ENCODE results near the gene MED23. TPM values are rescaled to one million over a fixed set of nuclear protein-coding genes. Genes with fewer than 3 reads are reported as not detected.

MED23 gene
- total and polyA plus RNA-seq, 10 of the 15 experiments (the other 5 are each of a cell fraction or from before 2014, with no cell fraction given): 7.1 to 42.9 (median 19.6) TPM

GRCh38 chr6:131555992-131556391, 72.0 kb downstream of the MED23 start (continued):
- no peak for TF ChIP-seq BHLHE40 (IDR thresholded peaks at IDR 0.05; ENCODE audit: borderline replicate concordance in 1 of 2, low read depth in 2 of 2, low read length in 1 of 2)
- no peak for TF ChIP-seq SMAD5 (IDR thresholded peaks at IDR 0.05; ENCODE audit: low read depth)
- TF ChIP-seq, protein P1, sequence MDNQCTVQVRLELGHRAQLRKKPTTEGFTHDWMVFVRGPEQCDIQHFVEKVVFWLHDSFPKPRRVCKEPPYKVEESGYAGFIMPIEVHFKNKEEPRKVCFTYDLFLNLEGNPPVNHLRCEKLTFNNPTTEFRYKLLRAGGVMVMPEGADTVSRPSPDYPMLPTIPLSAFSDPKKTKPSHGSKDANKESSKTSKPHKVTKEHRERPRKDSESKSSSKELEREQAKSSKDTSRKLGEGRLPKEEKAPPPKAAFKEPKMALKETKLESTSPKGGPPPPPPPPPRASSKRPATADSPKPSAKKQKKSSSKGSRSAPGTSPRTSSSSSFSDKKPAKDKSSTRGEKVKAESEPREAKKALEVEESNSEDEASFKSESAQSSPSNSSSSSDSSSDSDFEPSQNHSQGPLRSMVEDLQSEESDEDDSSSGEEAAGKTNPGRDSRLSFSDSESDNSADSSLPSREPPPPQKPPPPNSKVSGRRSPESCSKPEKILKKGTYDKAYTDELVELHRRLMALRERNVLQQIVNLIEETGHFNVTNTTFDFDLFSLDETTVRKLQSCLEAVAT (IDR thresholded peaks at IDR 0.05): no peak
- no peak for TF ChIP-seq GATAD2B (conservative IDR thresholded peaks at IDR 0.05; ENCODE audit: low read depth)
- TF ChIP-seq, protein P2, sequence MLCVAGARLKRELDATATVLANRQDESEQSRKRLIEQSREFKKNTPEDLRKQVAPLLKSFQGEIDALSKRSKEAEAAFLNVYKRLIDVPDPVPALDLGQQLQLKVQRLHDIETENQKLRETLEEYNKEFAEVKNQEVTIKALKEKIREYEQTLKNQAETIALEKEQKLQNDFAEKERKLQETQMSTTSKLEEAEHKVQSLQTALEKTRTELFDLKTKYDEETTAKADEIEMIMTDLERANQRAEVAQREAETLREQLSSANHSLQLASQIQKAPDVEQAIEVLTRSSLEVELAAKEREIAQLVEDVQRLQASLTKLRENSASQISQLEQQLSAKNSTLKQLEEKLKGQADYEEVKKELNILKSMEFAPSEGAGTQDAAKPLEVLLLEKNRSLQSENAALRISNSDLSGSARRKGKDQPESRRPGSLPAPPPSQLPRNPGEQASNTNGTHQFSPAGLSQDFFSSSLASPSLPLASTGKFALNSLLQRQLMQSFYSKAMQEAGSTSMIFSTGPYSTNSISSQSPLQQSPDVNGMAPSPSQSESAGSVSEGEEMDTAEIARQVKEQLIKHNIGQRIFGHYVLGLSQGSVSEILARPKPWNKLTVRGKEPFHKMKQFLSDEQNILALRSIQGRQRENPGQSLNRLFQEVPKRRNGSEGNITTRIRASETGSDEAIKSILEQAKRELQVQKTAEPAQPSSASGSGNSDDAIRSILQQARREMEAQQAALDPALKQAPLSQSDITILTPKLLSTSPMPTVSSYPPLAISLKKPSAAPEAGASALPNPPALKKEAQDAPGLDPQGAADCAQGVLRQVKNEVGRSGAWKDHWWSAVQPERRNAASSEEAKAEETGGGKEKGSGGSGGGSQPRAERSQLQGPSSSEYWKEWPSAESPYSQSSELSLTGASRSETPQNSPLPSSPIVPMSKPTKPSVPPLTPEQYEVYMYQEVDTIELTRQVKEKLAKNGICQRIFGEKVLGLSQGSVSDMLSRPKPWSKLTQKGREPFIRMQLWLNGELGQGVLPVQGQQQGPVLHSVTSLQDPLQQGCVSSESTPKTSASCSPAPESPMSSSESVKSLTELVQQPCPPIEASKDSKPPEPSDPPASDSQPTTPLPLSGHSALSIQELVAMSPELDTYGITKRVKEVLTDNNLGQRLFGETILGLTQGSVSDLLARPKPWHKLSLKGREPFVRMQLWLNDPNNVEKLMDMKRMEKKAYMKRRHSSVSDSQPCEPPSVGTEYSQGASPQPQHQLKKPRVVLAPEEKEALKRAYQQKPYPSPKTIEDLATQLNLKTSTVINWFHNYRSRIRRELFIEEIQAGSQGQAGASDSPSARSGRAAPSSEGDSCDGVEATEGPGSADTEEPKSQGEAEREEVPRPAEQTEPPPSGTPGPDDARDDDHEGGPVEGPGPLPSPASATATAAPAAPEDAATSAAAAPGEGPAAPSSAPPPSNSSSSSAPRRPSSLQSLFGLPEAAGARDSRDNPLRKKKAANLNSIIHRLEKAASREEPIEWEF (IDR thresholded peaks at IDR 0.05; ENCODE audit: insufficient replicate concordance, low read depth, low read length): no peak
- no peak for TF ChIP-seq IRF4 (IDR thresholded peaks at IDR 0.05; ENCODE audit: low read depth, low read length)
- no peak for TF ChIP-seq TCF7 (IDR thresholded peaks at IDR 0.05; ENCODE audit: borderline replicate concordance)

All from GM12878 (cell line).